Tibial nerve (tissue), 3 donors: ENCODE results near the gene SPART.

Experiments
- CTCF ChIP-seq, 5 experiments: fragments of 200-600 bp in 3 of 5; fragments of 450-650 bp in 2 of 5; sonication (generic) in 3 of 5; IDR thresholded peaks; one replicate each; pipeline ENCODE4 v1.5.1; 2016 to 2019; ENCODE audit warnings: antibody characterized with exemption in 5 of 5, mild to moderate bottlenecking in 3 of 5, moderate library complexity in 2 of 5
- POLR2A ChIP-seq, 2 donors: fragments of 450-650 bp; IDR thresholded peaks; one replicate each; pipeline ENCODE4 v1.6.1; 2017; ENCODE audit warnings: antibody characterized with exemption in 2 of 2, mild to moderate bottlenecking in 2 of 2, moderate library complexity in 2 of 2

GRCh38 chr13:36344173-36344572 is 2.0 kb downstream of the SPART start:
- TF ChIP-seq CTCF (IDR thresholded peaks at IDR 0.05) (no peak), POLR2A (IDR thresholded peaks at IDR 0.05) (no peak)
